Measurements from ENCODE around the gene P2RY11. TPM values are rescaled to one million over a fixed set of nuclear protein-coding genes. Genes with fewer than 3 reads are reported as not detected.

The P2RY11 gene
- total and polyA plus RNA-seq, 2 experiments from 2014 or later: 4.0 to 4.3 TPM

DNA sequence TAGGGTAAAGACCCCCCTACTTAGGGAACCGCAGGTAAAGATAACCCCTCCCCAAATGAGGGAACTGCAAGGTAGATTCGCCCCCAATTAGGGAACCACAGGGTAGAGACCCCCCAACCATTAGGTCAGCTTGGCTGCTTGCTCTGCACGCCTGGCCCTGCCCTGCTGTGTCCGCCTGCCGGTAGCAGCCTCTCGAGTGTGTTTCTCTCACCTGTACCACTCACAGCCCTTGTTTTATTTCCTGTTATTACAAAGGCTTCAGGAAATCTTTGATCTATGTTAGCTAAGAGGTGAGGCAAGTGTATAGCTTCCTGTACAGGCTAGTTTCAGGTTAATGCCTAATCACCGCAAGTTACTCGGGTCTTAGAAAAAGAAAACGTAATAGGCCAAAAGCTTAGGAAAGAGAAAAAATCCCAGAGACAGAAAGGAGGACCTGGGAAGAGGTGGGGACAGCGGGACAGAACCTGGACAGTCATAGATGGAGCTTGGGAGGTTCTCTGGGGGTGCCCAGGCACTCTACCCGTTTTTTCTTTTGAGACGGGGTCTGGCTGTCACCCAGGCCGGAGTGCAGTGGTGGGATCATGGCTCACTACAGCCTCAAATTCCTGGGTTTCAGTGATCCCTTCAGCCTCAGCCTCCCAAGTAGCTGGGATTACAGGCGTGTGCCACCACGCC lies 31.3 kb downstream of the P2RY11 start:
- no peaks in the 10 kb centered on the region for H3K79me2 ChIP-seq (replicated peaks; ENCODE audit: insufficient read depth)
- no peak overlapping the region for H3K4me3 ChIP-seq
- H3F3A ChIP-seq (replicated peaks; ENCODE audit: low read depth): peaks cover 3% of the 10 kb centered on the region; the same call in 1 of the 2 replicates
- TF ChIP-seq JUNB (IDR thresholded peaks at IDR 0.05; ENCODE audit: unreplicated experiment) (no peak), ZNF114 (CRISPR knock-in tag; IDR thresholded peaks at IDR 0.05) (no peak), CREB1 (CRISPR knock-in tag; IDR thresholded peaks at IDR 0.05; ENCODE audit: low read depth) (no peak), NANOG (IDR thresholded peaks at IDR 0.05; ENCODE audit: borderline replicate concordance) (no peak), EZH2phosphoT487 (IDR thresholded peaks at IDR 0.05; ENCODE audit: unreplicated experiment) (no peak), EZH2 (IDR thresholded peaks at IDR 0.05; ENCODE audit: low read depth, unreplicated experiment) (no peak)
- TF ChIP-seq, protein P1, sequence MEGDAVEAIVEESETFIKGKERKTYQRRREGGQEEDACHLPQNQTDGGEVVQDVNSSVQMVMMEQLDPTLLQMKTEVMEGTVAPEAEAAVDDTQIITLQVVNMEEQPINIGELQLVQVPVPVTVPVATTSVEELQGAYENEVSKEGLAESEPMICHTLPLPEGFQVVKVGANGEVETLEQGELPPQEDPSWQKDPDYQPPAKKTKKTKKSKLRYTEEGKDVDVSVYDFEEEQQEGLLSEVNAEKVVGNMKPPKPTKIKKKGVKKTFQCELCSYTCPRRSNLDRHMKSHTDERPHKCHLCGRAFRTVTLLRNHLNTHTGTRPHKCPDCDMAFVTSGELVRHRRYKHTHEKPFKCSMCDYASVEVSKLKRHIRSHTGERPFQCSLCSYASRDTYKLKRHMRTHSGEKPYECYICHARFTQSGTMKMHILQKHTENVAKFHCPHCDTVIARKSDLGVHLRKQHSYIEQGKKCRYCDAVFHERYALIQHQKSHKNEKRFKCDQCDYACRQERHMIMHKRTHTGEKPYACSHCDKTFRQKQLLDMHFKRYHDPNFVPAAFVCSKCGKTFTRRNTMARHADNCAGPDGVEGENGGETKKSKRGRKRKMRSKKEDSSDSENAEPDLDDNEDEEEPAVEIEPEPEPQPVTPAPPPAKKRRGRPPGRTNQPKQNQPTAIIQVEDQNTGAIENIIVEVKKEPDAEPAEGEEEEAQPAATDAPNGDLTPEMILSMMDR (conservative IDR thresholded peaks at IDR 0.05; ENCODE audit: low read depth in 2 of 2): no peak
- TF ChIP-seq, protein P2, sequence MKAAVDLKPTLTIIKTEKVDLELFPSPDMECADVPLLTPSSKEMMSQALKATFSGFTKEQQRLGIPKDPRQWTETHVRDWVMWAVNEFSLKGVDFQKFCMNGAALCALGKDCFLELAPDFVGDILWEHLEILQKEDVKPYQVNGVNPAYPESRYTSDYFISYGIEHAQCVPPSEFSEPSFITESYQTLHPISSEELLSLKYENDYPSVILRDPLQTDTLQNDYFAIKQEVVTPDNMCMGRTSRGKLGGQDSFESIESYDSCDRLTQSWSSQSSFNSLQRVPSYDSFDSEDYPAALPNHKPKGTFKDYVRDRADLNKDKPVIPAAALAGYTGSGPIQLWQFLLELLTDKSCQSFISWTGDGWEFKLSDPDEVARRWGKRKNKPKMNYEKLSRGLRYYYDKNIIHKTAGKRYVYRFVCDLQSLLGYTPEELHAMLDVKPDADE (IDR thresholded peaks at IDR 0.05): no peak
- ATAC-seq (no peak), DNase-seq (ENCODE audit: low spot score) (no peak)
- H3K4me1 Mint-ChIP-seq: no peaks in the 10 kb centered on the region
- peaks cover 20% of the 10 kb centered on the region for H4K20me1 ChIP-seq (replicated peaks; ENCODE audit: insufficient read depth)
- H3K9me3 Mint-ChIP-seq: no peaks in the 10 kb centered on the region; the same call in 2 of the 3 replicates
- H3K27ac ChIP-seq (ENCODE audit: low read depth): no peak overlapping the region
- peaks cover 65% of the 10 kb centered on the region for H3K36me3 ChIP-seq (ENCODE audit: insufficient read depth)
- no peaks in the 10 kb centered on the region for H3K9me2 ChIP-seq (ENCODE audit: insufficient read depth)
- H3K4me2 ChIP-seq: no peak overlapping the region
- no peaks in the 10 kb centered on the region for H3K4me1 ChIP-seq (ENCODE audit: insufficient read depth)
- H3K27me3 ChIP-seq (ENCODE audit: insufficient read depth): no peaks in the 10 kb centered on the region
- peaks cover 4% of the 10 kb centered on the region for H3K27me3 Mint-ChIP-seq (ENCODE audit: insufficient read depth, low read depth, poor library complexity)
- H3K4me3 Mint-ChIP-seq: no peak overlapping the region
- H3K36me3 Mint-ChIP-seq (ENCODE audit: low read depth): peaks cover 95% of the 10 kb centered on the region
- H2AFZ ChIP-seq: no peak overlapping the region
- H3K27ac Mint-ChIP-seq: no peak overlapping the region

DNA sequence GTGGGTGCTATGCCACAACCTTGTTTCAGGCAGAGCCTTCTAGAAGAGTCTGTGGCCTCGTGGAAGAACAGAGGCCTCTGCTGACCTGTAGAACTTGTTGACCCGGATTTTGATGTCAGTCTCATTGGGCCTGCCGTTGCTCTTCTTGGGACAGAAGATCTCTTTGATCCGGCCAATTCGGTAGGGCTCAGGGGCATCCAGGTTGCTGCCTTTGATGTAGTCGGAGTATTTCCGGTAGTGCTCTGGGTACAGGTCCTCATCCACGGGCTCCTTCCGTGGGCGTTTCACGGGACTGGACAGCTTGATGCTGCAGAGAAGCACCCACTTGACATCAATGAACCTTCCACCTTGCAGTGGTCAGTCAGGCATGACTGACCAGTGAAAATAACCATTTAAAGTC lies 32.2 kb downstream of the P2RY11 start:
- Histone ChIP-seq H3K27ac (ENCODE audit: low read depth) (no peak overlapping the region), H2AFZ (no peak overlapping the region), H3K27me3 (ENCODE audit: insufficient read depth) (no peaks in the 10 kb centered on the region), H3K36me3 (ENCODE audit: insufficient read depth) (peaks cover 65% of the 10 kb centered on the region), H3F3A (replicated peaks; ENCODE audit: low read depth) (peaks cover 3% of the 10 kb centered on the region; the same call in 1 of the 2 replicates), H3K4me2 (no peak overlapping the region), H3K4me1 (ENCODE audit: insufficient read depth) (no peaks in the 10 kb centered on the region), H3K4me3 (no peak overlapping the region), H4K20me1 (replicated peaks; ENCODE audit: insufficient read depth) (peaks cover 20% of the 10 kb centered on the region), H3K79me2 (replicated peaks; ENCODE audit: insufficient read depth) (no peaks in the 10 kb centered on the region), H3K9me2 (ENCODE audit: insufficient read depth) (no peaks in the 10 kb centered on the region)
- Mint-ChIP-seq H3K27me3 (ENCODE audit: insufficient read depth, low read depth, poor library complexity) (peaks cover 4% of the 10 kb centered on the region), H3K9me3 (no peaks in the 10 kb centered on the region; the same call in 2 of the 3 replicates), H3K4me3 (no peak overlapping the region), H3K4me1 (no peaks in the 10 kb centered on the region), H3K27ac (no peak overlapping the region), H3K36me3 (ENCODE audit: low read depth) (peaks cover 95% of the 10 kb centered on the region)
- ATAC-seq (no peak), DNase-seq (ENCODE audit: low spot score) (no peak)
- TF ChIP-seq ZNF114 (CRISPR knock-in tag; IDR thresholded peaks at IDR 0.05): no peak
- TF ChIP-seq ZNF331 (CRISPR knock-in tag; IDR thresholded peaks at IDR 0.05; ENCODE audit: low read depth): no peak
- TF ChIP-seq, protein P3, sequence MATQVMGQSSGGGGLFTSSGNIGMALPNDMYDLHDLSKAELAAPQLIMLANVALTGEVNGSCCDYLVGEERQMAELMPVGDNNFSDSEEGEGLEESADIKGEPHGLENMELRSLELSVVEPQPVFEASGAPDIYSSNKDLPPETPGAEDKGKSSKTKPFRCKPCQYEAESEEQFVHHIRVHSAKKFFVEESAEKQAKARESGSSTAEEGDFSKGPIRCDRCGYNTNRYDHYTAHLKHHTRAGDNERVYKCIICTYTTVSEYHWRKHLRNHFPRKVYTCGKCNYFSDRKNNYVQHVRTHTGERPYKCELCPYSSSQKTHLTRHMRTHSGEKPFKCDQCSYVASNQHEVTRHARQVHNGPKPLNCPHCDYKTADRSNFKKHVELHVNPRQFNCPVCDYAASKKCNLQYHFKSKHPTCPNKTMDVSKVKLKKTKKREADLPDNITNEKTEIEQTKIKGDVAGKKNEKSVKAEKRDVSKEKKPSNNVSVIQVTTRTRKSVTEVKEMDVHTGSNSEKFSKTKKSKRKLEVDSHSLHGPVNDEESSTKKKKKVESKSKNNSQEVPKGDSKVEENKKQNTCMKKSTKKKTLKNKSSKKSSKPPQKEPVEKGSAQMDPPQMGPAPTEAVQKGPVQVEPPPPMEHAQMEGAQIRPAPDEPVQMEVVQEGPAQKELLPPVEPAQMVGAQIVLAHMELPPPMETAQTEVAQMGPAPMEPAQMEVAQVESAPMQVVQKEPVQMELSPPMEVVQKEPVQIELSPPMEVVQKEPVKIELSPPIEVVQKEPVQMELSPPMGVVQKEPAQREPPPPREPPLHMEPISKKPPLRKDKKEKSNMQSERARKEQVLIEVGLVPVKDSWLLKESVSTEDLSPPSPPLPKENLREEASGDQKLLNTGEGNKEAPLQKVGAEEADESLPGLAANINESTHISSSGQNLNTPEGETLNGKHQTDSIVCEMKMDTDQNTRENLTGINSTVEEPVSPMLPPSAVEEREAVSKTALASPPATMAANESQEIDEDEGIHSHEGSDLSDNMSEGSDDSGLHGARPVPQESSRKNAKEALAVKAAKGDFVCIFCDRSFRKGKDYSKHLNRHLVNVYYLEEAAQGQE (IDR thresholded peaks at IDR 0.05; ENCODE audit: unreplicated experiment): no peak
- TF ChIP-seq EZH2phosphoT487 (IDR thresholded peaks at IDR 0.05; ENCODE audit: unreplicated experiment): no peak
- TF ChIP-seq CREB1 (CRISPR knock-in tag; IDR thresholded peaks at IDR 0.05; ENCODE audit: low read depth): no peak
- TF ChIP-seq, protein P1 (conservative IDR thresholded peaks at IDR 0.05; ENCODE audit: low read depth in 2 of 2): no peak
- no peak for TF ChIP-seq JUNB (IDR thresholded peaks at IDR 0.05; ENCODE audit: unreplicated experiment)
- no peak for TF ChIP-seq STAT1 (IDR thresholded peaks at IDR 0.05; ENCODE audit: unreplicated experiment)
- no peak for TF ChIP-seq POLR2AphosphoS5 (IDR thresholded peaks at IDR 0.05; ENCODE audit: low read depth)
- no peak for TF ChIP-seq NANOG (IDR thresholded peaks at IDR 0.05; ENCODE audit: borderline replicate concordance)
- TF ChIP-seq EZH2 (IDR thresholded peaks at IDR 0.05; ENCODE audit: low read depth, unreplicated experiment): no peak
